B cell (primary cell): ENCODE data around the gene TMEM63A. TPM values are rescaled to one million over a fixed set of nuclear protein-coding genes. Genes with fewer than 3 reads are reported as not detected.

ENCODE experiments used
- ATAC-seq: fragments of 200-7000 bp; cut with Tn5 transposase; one replicate; pipeline ENCODE4 v1.10.0; 2021; ENCODE audit warnings: low read depth, mild to moderate bottlenecking, moderate number of reproducible peaks, moderate library complexity
- CTCF ChIA-PET: fragments of 350-600 bp; sonication (Branson Sonifier 250); formaldehyde crosslinking; loops from one replicate; lab custom pipeline; 2021; ENCODE audit warnings: antibody characterized with exemption, inconsistent platforms; lab: Charles Lee
- POLR2A ChIA-PET: fragments of 350-600 bp; sonication (Branson Sonifier 250); formaldehyde crosslinking; loops from one replicate; lab custom pipeline; 2021; ENCODE audit warnings: antibody characterized with exemption; lab: Charles Lee
- DNase-seq: peaks from one replicate; pipeline ENCODE4 v3.0.0; 2013
- H2AFZ ChIP-seq: 2 replicates; pipeline ENCODE4 v1.6.1; 2012; ENCODE audit warnings: mild to moderate bottlenecking, low read depth, low read length; ENCODE audit not compliant: insufficient read depth, poor library complexity, severe bottlenecking
- H3K27ac ChIP-seq, 2 donors: 1 replicate in 1 of 2; 2 replicates in 1 of 2; pipeline ENCODE4 v1.5.1; 2012 to 2013; ENCODE audit warnings: low read length in 2 of 2, mild to moderate bottlenecking in 2 of 2, moderate library complexity in 1 of 2
- H3K27me3 ChIP-seq, 4 experiments: fragments of 200-600 bp in 1 of 4; sonication (generic) in 1 of 4; replicated peaks in 1 of 4; 1 replicate in 2 of 4; 2 replicates in 2 of 4; pipeline versions ENCODE4 v1.6.1 to v1.7.0; 2013 to 2016; ENCODE audit warnings: low read length in 3 of 4, mild to moderate bottlenecking in 2 of 4, mixed read lengths in 1 of 4, moderate library complexity in 1 of 4; ENCODE audit not compliant: insufficient read depth in 4 of 4, control insufficient read depth in 3 of 4; ENCODE audit errors: control extremely low read depth in 1 of 4
- H3K36me3 ChIP-seq, 2 experiments: replicated peaks in 1 of 2; 1 replicate in 1 of 2; 2 replicates in 1 of 2; pipeline versions ENCODE4 v1.6.1 to v1.7.1; 2013; ENCODE audit warnings: low read length in 1 of 2; ENCODE audit not compliant: insufficient read depth in 2 of 2, control insufficient read depth in 1 of 2; ENCODE audit errors: control extremely low read depth in 1 of 2, extremely low read depth in 1 of 2
- H3K4me1 ChIP-seq, 2 donors: fragments of 200-600 bp in 1 of 2; sonication (generic) in 1 of 2; 1 replicate in 1 of 2; 2 replicates in 1 of 2; pipeline versions ENCODE4 v1.5.1 to v1.6.1; 2013 to 2017; ENCODE audit warnings: low read length in 2 of 2; ENCODE audit not compliant: control insufficient read depth in 2 of 2, insufficient read depth in 2 of 2
- H3K4me2 ChIP-seq: replicated peaks from 2 replicates; pipeline ENCODE3; 2012; ENCODE audit warnings: mild to moderate bottlenecking, low read depth, low read length; ENCODE audit not compliant: poor library complexity, severe bottlenecking
- H3K4me3 ChIP-seq, 5 experiments: fragments of 200-600 bp in 1 of 5; sonication (generic) in 1 of 5; 1 replicate in 3 of 5; 2 replicates in 2 of 5; pipeline versions ENCODE4 v1.5.1 to v1.7.0; 2011 to 2016; ENCODE audit warnings: low read length in 4 of 5, mild to moderate bottlenecking in 4 of 5, low read depth in 2 of 5, control low read depth in 1 of 5, moderate library complexity in 1 of 5; ENCODE audit not compliant: insufficient read depth in 1 of 5; ENCODE audit errors: control extremely low read depth in 1 of 5, extremely low read depth in 1 of 5
- H3K79me2 ChIP-seq: fragments of 200-600 bp; sonication (generic); one replicate; pipeline ENCODE4 v1.6.0; 2016; ENCODE audit warnings: low read length; ENCODE audit not compliant: control insufficient read depth, insufficient read depth
- H3K9ac ChIP-seq: fragments of 200-600 bp; sonication (generic); 2 replicates; pipeline ENCODE4 v1.6.1; 2017; ENCODE audit warnings: mild to moderate bottlenecking, low read length, moderate library complexity
- H3K9me3 ChIP-seq, 3 donors: one replicate each; pipeline versions ENCODE4 v1.6.1 to v1.7.1; 2013; ENCODE audit warnings: low read length in 2 of 3; ENCODE audit not compliant: control insufficient read depth in 2 of 3, insufficient read depth in 1 of 3; ENCODE audit errors: control extremely low read depth in 1 of 3
- H4K20me1 ChIP-seq: 2 replicates; pipeline ENCODE4 v1.6.0; 2012; ENCODE audit warnings: mild to moderate bottlenecking, low read length; ENCODE audit not compliant: insufficient read depth, control insufficient read depth, poor library complexity, severe bottlenecking
- H3K27ac Mint-ChIP-seq: one replicate; pipeline ENCODE4 v1.8.0; 2021; ENCODE audit warnings: mixed read lengths
- H3K27me3 Mint-ChIP-seq: one replicate; pipeline ENCODE4 v1.8.0; 2021; ENCODE audit warnings: mixed read lengths
- H3K4me1 Mint-ChIP-seq: one replicate; pipeline ENCODE4 v1.8.0; 2021; ENCODE audit warnings: mixed read lengths
- H3K4me3 Mint-ChIP-seq: one replicate; pipeline ENCODE4 v1.8.0; 2021; ENCODE audit warnings: mixed read lengths
- H3K9me3 Mint-ChIP-seq: one replicate; pipeline ENCODE4 v1.8.0; 2022; ENCODE audit warnings: mixed read lengths; ENCODE audit not compliant: insufficient read depth
- CTCF ChIP-seq: fragments of 200-600 bp; IDR thresholded peaks from one replicate; pipeline ENCODE4 v1.8.0; 2022; ENCODE audit warnings: antibody characterized with exemption, mild to moderate bottlenecking
- EZH2 ChIP-seq: IDR thresholded peaks from 2 replicates; pipeline ENCODE4 v1.6.1; 2012; ENCODE audit warnings: borderline replicate concordance, low read depth, mild to moderate bottlenecking, moderate library complexity, low read length; ENCODE audit not compliant: insufficient read depth, poor library complexity, severe bottlenecking
- WGBS: methylation state at CpG from one replicate; pipeline ENCODE4 v1.1.5; 2013; ENCODE audit warnings: missing lambda C conversion rate; ENCODE audit not compliant: insufficient coverage; 5-methylcytosine and 5-hydroxymethylcytosine counted together
- intact Hi-C: fragments of 100-400 bp; cut with micrococcal nuclease; formaldehyde crosslinking; loops from one replicate; pipeline ENCODE4 v1.10.0; 2022
- polyA plus RNA-seq: library from polyadenylated mRNA; depleted of rRNA; stranded (reverse); fragments of >200 nt; gene quantifications from 2 replicates; pipeline ENCODE4 v1.2.3, GENCODE V29; 2012
- total RNA-seq, 2 donors: library from RNA; stranded (reverse); fragments of 120-200 nt in 1 of 2; gene quantifications; 1 replicate in 1 of 2; 2 replicates in 1 of 2; pipeline versions ENCODE4 v1.2.3 to v1.2.4, GENCODE V29; 2013 to 2022

TMEM63A gene
- total and polyA plus RNA-seq, 2 donors (not counting 1 experiment from before 2014, with no cell fraction given), result 209 to 238 TPM

- H3K9me3 ChIP-seq, result no peaks in the 10 kb centered on the region
- H4K20me1 ChIP-seq, result peaks cover 19% of the 10 kb centered on the region
- peaks cover 0 to under 1% of the 10 kb centered on the region in 2 experiments for H3K36me3 ChIP-seq
- H3K4me2 ChIP-seq, result peak overlapping the region; percentile 19
- peak overlapping the region; percentile 67 for H3K4me3 Mint-ChIP-seq
- peak overlapping the region; percentile 88 for H3K9ac ChIP-seq
- H3K79me2 ChIP-seq, result peaks cover 48% of the 10 kb centered on the region
- H3K27ac ChIP-seq, result no peak overlapping the region
- CTCF ChIA-PET, result interaction anchor here (0.6 to 5.7 kb wide), 11 partner anchors 10 to 331 kb away, joined by 3 to 59 read pairs (median 7); partner anchors contain the start of genes PYCR2 and SRP9
- peaks cover 3% of the 10 kb centered on the region for H3K27me3 Mint-ChIP-seq
- H2AFZ ChIP-seq, result peak overlapping the region; percentile 89
- H3K27me3 ChIP-seq, result no peaks in the 10 kb centered on the region
- no peaks in the 10 kb centered on the region for H3K9me3 Mint-ChIP-seq
- ATAC-seq (no peak), DNase-seq (no peak)
- POLR2A ChIA-PET, result interaction anchor here (0.7 to 3.3 kb wide), 7 partner anchors 12 to 106 kb away, joined by 4 to 38 read pairs (median 8); partner anchors contain the start of genes PYCR2 and SRP9
- intact Hi-C loops, result loop anchor here (2.0 to 5.0 kb wide), 2 partner anchors 35 to 39 kb away; partner anchors contain the start of gene PYCR2
- 91% methylated on average over 4 of the region's 11 CpGs for WGBS
- H3K4me1 ChIP-seq, result peaks cover 26 to 36% of the 10 kb centered on the region in 2 donors
- peak overlapping the region; percentile 33 for H3K27ac Mint-ChIP-seq
- TF ChIP-seq CTCF (no peak), EZH2 (no peak)
- peaks cover 36% of the 10 kb centered on the region for H3K4me1 Mint-ChIP-seq
- no peak overlapping the region for H3K4me3 ChIP-seq
Measured at GRCh38 chr1:225883616-225884265, 1.6 kb upstream of the TMEM63A start.
